Medulla oblongata (tissue), 1 donor: Measurements from ENCODE around the gene KLF15.

Source experiments
- DNase-seq: peaks from one replicate; pipeline ENCODE4 v3.0.0-alpha.2; 2015; ENCODE audit errors: extremely low spot score

The KLF15 gene

GRCh38 chr3:126306397-126306796 is 50.8 kb downstream of the KLF15 start:
- DNase-seq = no peak

- no peak for DNase-seq
Observed at GRCh38 chr3:126305427-126305826, 51.8 kb downstream of the KLF15 start.

GRCh38 chr3:126304704-126305103 is 52.5 kb downstream of the KLF15 start:
- no peak for DNase-seq

- no peak for DNase-seq
Observed at GRCh38 chr3:126304291-126304690, 52.9 kb downstream of the KLF15 start.

- no peak for DNase-seq
Observed at GRCh38 chr3:126303272-126303671, 53.9 kb downstream of the KLF15 start.

- peak; percentile 28 for DNase-seq
Observed at GRCh38 chr3:126300761-126301481, 56.3 kb downstream of the KLF15 start.

GRCh38 chr3:126300001-126300760 is 57.0 kb downstream of the KLF15 start:
- DNase-seq = no peak

GRCh38 chr3:126295407-126295939 is 61.7 kb downstream of the KLF15 start:
- DNase-seq = no peak

- DNase-seq = no peak
Observed at GRCh38 chr3:126294211-126294808, 62.9 kb downstream of the KLF15 start.

- DNase-seq = no peak
Observed at GRCh38 chr3:126293370-126294082, 63.7 kb downstream of the KLF15 start.
